NCI-H82 treated with DMSO at 0.1 percent for 48 hours (cell line): ENCODE data around the gene B3GALT5.

Source experiments
- DNase-seq: peaks from one replicate; lab custom pipeline; 2025; ENCODE audit not compliant: unreplicated experiment; lab: John Stamatoyannopoulos, UW

Gene B3GALT5

GRCh38 chr21:39602793-39603192 lies 9.9 kb upstream of the B3GALT5 start:
- no peak for DNase-seq

- no peak for DNase-seq
Measured at GRCh38 chr21:39604951-39605350, 7.8 kb upstream of the B3GALT5 start.

- no peak for DNase-seq
Measured at GRCh38 chr21:39610703-39611102, 2.0 kb upstream of the B3GALT5 start.

GRCh38 chr21:39611551-39612190 lies 1.1 kb upstream of the B3GALT5 start:
- DNase-seq = no peak

- DNase-seq = no peak
Measured at GRCh38 chr21:39613041-39613934, 548 bp downstream of the B3GALT5 start.

- DNase-seq = no peak
Measured at GRCh38 chr21:39616211-39616772, 3.6 kb downstream of the B3GALT5 start.

- no peak for DNase-seq
Measured at GRCh38 chr21:39620856-39621255, 8.1 kb downstream of the B3GALT5 start.

- DNase-seq = no peak
Measured at GRCh38 chr21:39625211-39625895, 12.6 kb downstream of the B3GALT5 start.

- DNase-seq = no peak
Measured at GRCh38 chr21:39628385-39628784, 15.6 kb downstream of the B3GALT5 start.

GRCh38 chr21:39630191-39630591 lies 17.5 kb downstream of the B3GALT5 start:
- no peak for DNase-seq

- DNase-seq = no peak
Measured at GRCh38 chr21:39630827-39631226, 18.1 kb downstream of the B3GALT5 start.

- DNase-seq = no peak
Measured at GRCh38 chr21:39631842-39632562, 19.3 kb downstream of the B3GALT5 start.

- DNase-seq = no peak
Measured at GRCh38 chr21:39632796-39633442, 20.2 kb downstream of the B3GALT5 start.

- no peak for DNase-seq
Measured at GRCh38 chr21:39633770-39634181, 21.0 kb downstream of the B3GALT5 start.

GRCh38 chr21:39634507-39634906 lies 21.8 kb downstream of the B3GALT5 start:
- no peak for DNase-seq

- DNase-seq = no peak
Measured at GRCh38 chr21:39637197-39637970, 24.6 kb downstream of the B3GALT5 start.

GRCh38 chr21:39637971-39638240 lies 25.2 kb downstream of the B3GALT5 start:
- no peak for DNase-seq

- DNase-seq = no peak
Measured at GRCh38 chr21:39638281-39638680, 25.5 kb downstream of the B3GALT5 start.

- DNase-seq = no peak
Measured at GRCh38 chr21:39640754-39641153, 28.0 kb downstream of the B3GALT5 start.
